Testis (tissue), 3 donors: ENCODE results near the gene CRYGN. TPM values are rescaled to one million over a fixed set of nuclear protein-coding genes. Genes with fewer than 3 reads are reported as not detected.

Experiments used
- DNase-seq: peaks from one replicate; pipeline ENCODE4 v3.0.0-alpha.2; 2019
- H3K27ac ChIP-seq, 2 donors: fragments of 200-600 bp; sonication (generic); one replicate each; pipeline ENCODE4 v1.5.1; 2019
- H3K27me3 ChIP-seq: fragments of 200-600 bp; sonication (generic); one replicate; pipeline ENCODE4 v1.5.1; 2019
- H3K36me3 ChIP-seq: fragments of 200-600 bp; sonication (generic); one replicate; pipeline ENCODE4 v1.5.1; 2017; ENCODE audit warnings: low read depth; ENCODE audit errors: missing control alignments
- H3K4me1 ChIP-seq: fragments of 200-600 bp; sonication (generic); one replicate; pipeline ENCODE4 v1.5.1; 2019
- H3K4me3 ChIP-seq, 2 donors: fragments of 200-600 bp; sonication (generic); one replicate each; pipeline ENCODE4 v1.5.1; 2017 to 2019
- H3K9me3 ChIP-seq: fragments of 200-600 bp; sonication (generic); one replicate; pipeline ENCODE4 v1.5.1; 2017
- POLR2A ChIP-seq: fragments of 450-650 bp; IDR thresholded peaks from one replicate; pipeline ENCODE4 v1.6.1; 2017; ENCODE audit warnings: antibody characterized with exemption, mild to moderate bottlenecking, moderate library complexity
- WGBS, 2 donors: methylation state at CpG; one replicate each; pipeline ENCODE4 v1.1.5; 2018; 5-methylcytosine and 5-hydroxymethylcytosine counted together
- intact Hi-C: fragments of 100-400 bp; cut with DNase I; formaldehyde crosslinking; loops from one replicate; pipeline ENCODE4 v1.15.1; 2023; ENCODE audit warnings: low total_unique reads
- polyA plus RNA-seq: library from polyadenylated mRNA; stranded (reverse); fragments of 350-450 nt; fragmentation: Illumina TruSeq; extraction: RNeasy Lipid Tissue Mini Kit (QIAGEN cat#74804); gene quantifications from one replicate; pipeline ENCODE4 v1.2.3, GENCODE V29; 2014; ENCODE audit warnings: low read depth, low replicate concordance; ENCODE audit not compliant: insufficient read depth
- total RNA-seq, 2 donors: library from RNA; depleted of rRNA; stranded (reverse); fragments of >200 nt; gene quantifications; one replicate each; pipeline ENCODE4 v1.2.3, GENCODE V29; 2016
- TF ChIP-seq, protein P1 (sequence below), 3 experiments: fragments of 450-650 bp in 2 of 3; fragments of 200-600 bp in 1 of 3; sonication (generic) in 1 of 3; IDR thresholded peaks; one replicate each; pipeline ENCODE4 v1.5.1; 2016 to 2019; ENCODE audit warnings: antibody characterized with exemption in 3 of 3, mild to moderate bottlenecking in 2 of 3, moderate library complexity in 1 of 3

The CRYGN gene
- total and polyA plus RNA-seq, 3 donors from 2014 or later, result 0.44 to 1.7 (median 0.62) TPM

DNA sequence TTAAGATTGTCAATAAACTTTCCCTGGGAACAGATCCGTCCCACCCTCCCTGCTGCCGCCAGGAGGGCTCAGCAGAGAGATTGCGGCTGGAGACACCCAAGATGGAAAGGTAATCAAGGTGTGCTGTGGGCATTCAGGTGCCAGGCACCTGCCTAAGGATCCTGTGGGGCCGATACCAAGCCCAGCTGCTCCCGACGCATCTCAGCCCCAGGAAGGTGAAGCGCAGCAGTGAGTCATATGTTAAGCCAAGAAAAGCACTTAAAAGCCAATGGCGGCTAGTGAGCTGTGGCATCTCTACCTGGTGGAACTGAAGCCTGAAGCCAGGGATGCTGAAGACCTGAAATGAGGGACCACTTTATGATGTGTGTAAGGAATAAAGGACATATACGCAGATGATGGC is 36.2 kb downstream of the CRYGN start:
- Histone ChIP-seq H3K4me1 (peaks cover 10% of the 10 kb centered on the region), H3K27me3 (no peaks in the 10 kb centered on the region), H3K9me3 (no peaks in the 10 kb centered on the region), H3K4me3 (no peak overlapping the region), H3K27ac (peak overlapping the region in 1 of 2 donors; percentile 14), H3K36me3 (no peaks in the 10 kb centered on the region)
- DNase-seq, result no peak
- no peak for TF ChIP-seq POLR2A
- TF ChIP-seq, protein P1, sequence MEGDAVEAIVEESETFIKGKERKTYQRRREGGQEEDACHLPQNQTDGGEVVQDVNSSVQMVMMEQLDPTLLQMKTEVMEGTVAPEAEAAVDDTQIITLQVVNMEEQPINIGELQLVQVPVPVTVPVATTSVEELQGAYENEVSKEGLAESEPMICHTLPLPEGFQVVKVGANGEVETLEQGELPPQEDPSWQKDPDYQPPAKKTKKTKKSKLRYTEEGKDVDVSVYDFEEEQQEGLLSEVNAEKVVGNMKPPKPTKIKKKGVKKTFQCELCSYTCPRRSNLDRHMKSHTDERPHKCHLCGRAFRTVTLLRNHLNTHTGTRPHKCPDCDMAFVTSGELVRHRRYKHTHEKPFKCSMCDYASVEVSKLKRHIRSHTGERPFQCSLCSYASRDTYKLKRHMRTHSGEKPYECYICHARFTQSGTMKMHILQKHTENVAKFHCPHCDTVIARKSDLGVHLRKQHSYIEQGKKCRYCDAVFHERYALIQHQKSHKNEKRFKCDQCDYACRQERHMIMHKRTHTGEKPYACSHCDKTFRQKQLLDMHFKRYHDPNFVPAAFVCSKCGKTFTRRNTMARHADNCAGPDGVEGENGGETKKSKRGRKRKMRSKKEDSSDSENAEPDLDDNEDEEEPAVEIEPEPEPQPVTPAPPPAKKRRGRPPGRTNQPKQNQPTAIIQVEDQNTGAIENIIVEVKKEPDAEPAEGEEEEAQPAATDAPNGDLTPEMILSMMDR (IDR thresholded peaks at IDR 0.05), result no peak
- 89 to 92% methylated on average over 9 of the region's 9 CpGs for WGBS, 2 donors
- intact Hi-C loops, result no loop called here

DNA sequence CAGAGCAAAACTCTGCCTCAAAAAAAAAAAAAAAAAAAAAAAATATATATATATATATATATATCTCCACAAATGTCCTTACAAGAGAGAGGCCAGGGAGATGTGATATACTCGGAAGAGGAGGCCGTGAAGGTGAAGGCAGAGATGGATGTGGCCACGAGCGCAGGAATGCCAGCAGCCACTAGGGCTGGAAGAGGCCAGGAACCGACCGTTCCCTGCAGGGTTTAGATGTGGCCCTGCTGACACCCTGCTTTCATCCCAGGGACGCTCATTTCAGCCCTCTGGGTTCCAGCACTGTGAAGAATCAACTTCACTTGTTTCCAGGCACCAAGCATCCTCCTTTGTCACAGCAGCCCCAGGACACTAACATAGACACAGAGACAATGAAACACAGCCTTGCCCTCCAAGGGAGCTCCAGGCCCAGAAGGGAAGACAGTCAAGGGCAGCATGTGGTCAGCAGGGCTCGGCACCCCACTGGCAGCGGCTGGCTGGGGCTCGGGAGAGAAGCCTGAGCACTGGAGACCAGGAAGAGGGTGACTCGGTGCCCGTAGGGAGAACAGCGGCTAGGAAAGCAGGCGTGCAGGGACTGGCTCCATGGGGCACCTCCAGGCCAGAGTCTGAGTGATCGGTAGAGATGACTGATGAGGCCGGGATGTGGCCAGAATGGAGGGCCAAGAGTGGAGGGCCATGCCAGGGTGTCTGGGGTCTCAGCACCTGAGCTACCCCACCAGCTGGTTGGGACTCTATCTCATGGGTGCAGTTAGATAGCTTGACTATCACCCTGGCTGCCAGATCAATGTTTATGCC is 37.7 kb downstream of the CRYGN start:
- peaks cover 10% of the 10 kb centered on the region for H3K4me1 ChIP-seq
- TF ChIP-seq, protein P1 (IDR thresholded peaks at IDR 0.05), result no peak
- TF ChIP-seq POLR2A, result no peak
- H3K27ac ChIP-seq, result no peak overlapping the region
- H3K27me3 ChIP-seq, result no peaks in the 10 kb centered on the region
- 92 to 94% methylated on average over 15 to 16 of the region's 16 CpGs for WGBS, 2 donors
- H3K36me3 ChIP-seq, result no peaks in the 10 kb centered on the region
- no peaks in the 10 kb centered on the region for H3K9me3 ChIP-seq
- no peak overlapping the region for H3K4me3 ChIP-seq
- DNase-seq, result no peak
- intact Hi-C loops, result no loop called here

DNA sequence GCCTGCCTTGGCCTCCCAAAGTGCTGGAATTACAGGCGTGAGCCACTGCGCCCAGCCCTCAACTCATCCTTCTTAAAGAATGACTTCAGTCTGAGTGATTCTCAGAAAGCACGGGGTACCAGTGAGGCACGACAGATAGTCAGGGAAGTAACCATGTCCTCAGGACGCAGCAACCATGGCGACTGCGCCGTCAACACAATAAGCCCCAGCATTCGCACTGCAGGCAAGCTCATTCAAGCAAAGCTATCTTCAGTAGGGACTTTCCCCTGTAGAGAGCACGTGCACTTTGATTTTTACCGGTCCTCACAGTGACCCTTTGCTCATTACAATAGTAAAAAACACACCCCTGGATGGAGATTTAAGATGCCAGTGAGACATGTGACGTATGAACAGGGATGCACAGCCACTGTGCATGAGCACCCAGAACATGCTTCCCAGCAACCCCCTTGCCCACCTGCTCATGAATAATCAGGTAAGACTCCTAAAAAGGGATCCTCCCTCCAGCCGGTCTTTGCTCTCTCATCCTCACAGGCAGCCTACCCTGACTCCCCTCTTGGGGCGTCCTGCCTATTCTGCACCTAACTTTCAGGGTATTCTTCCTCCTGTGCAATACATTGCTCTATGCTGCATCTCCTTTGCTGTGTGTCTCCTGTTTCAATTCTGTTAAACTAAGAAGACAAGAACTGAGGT is 39.2 kb downstream of the CRYGN start:
- no peak for DNase-seq
- WGBS, 2 donors, result 83 to 87% methylated on average over 14 of the region's 14 CpGs
- no peaks in the 10 kb centered on the region for H3K27me3 ChIP-seq
- no peak overlapping the region for H3K4me3 ChIP-seq
- H3K27ac ChIP-seq, result no peak overlapping the region
- no peaks in the 10 kb centered on the region for H3K9me3 ChIP-seq
- H3K36me3 ChIP-seq, result no peaks in the 10 kb centered on the region
- intact Hi-C loops, result no loop called here
- H3K4me1 ChIP-seq, result peaks cover 10% of the 10 kb centered on the region
- TF ChIP-seq, protein P1 (IDR thresholded peaks at IDR 0.05), result no peak
- TF ChIP-seq POLR2A, result no peak

DNA sequence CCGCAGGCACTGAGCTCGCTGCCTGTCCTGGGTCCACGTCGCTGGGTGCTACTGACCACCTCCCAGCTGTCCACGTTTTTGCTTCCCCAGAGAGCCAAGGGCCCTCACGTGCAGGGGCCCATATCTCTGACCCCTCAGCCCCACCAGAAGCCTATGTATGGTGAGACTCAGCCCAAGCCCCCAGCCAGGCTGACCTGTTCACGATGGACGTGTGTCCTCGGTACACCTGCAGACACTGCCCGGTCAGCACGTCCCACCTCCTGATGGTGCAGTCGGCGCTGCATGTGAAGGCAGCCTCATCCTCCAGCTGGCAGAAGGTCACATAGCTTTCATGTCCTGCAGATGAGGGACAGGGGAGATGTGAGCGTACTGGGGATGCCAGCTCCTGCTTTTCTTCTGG is 40.0 kb downstream of the CRYGN start:
- Histone ChIP-seq H3K4me1 (peaks cover 8% of the 10 kb centered on the region), H3K27me3 (no peaks in the 10 kb centered on the region), H3K27ac (no peak overlapping the region), H3K36me3 (no peaks in the 10 kb centered on the region), H3K4me3 (no peak overlapping the region), H3K9me3 (no peaks in the 10 kb centered on the region)
- intact Hi-C loops, result no loop called here
- WGBS, 2 donors, result 92% methylated on average over 13 to 14 of the region's 14 CpGs
- no peak for DNase-seq
- TF ChIP-seq, protein P1 (IDR thresholded peaks at IDR 0.05), result no peak
- TF ChIP-seq POLR2A, result no peak
